HFFc6 (cell line): ENCODE results near the gene TSACC. TPM values are rescaled to one million over a fixed set of nuclear protein-coding genes. Genes with fewer than 3 reads are reported as not detected.

ENCODE experiments used
- DNase-seq: peaks from one replicate; pipeline ENCODE4 v3.0.0-alpha.2; 2018
- H3K27ac Mint-ChIP-seq: 2 replicates; pipeline ENCODE4 v1.8.0; 2020; ENCODE audit warnings: mild to moderate bottlenecking, mixed read lengths
- H3K27me3 Mint-ChIP-seq: 2 replicates; pipeline ENCODE4 v1.8.0; 2021; ENCODE audit warnings: mild to moderate bottlenecking, moderate library complexity, mixed read lengths; ENCODE audit not compliant: insufficient read depth
- H3K36me3 Mint-ChIP-seq: 2 replicates; pipeline ENCODE4 v1.8.0; 2021; ENCODE audit warnings: low read depth, mixed read lengths
- H3K4me1 Mint-ChIP-seq: 2 replicates; pipeline ENCODE4 v1.8.0; 2020; ENCODE audit warnings: low read depth, mixed read lengths
- H3K4me3 Mint-ChIP-seq: 2 replicates; pipeline ENCODE4 v1.8.0; 2020; ENCODE audit warnings: mild to moderate bottlenecking, moderate library complexity, mixed read lengths
- H3K9me3 Mint-ChIP-seq: 2 replicates; pipeline ENCODE4 v1.8.0; 2020; ENCODE audit warnings: mild to moderate bottlenecking, mixed read lengths
- CTCF ChIP-seq: fragments of 200-600 bp; sonication (generic); IDR thresholded peaks from 2 replicates; pipeline ENCODE4 v1.5.0; 2021; ENCODE audit warnings: antibody characterized with exemption, mild to moderate bottlenecking
- total RNA-seq, 6 experiments: library from RNA; stranded (reverse); fragmentation: NEBNext Ultra II Directional; extraction: Animal tissue kit (Norgen Biotek cat#: 25700); gene quantifications; 2 replicates in 1 of 6; 3 replicates in 5 of 6; pipeline ENCODE4 v1.2.3, GENCODE V29; 2021

TSACC gene
- total RNA-seq, 6 experiments from 2014 or later: 0.48 to 0.99 (median 0.70) TPM

- no peak for TF ChIP-seq CTCF
- H3K9me3 Mint-ChIP-seq: no peaks in the 10 kb centered on the region
- no peak overlapping the region for H3K27ac Mint-ChIP-seq
- H3K27me3 Mint-ChIP-seq: peaks cover 47% of the 10 kb centered on the region
- no peak overlapping the region for H3K4me3 Mint-ChIP-seq
- H3K4me1 Mint-ChIP-seq: peaks cover 6% of the 10 kb centered on the region; the same call in 1 of the 2 replicates
- H3K36me3 Mint-ChIP-seq: no peaks in the 10 kb centered on the region
- no peak for DNase-seq
These were observed 50.1 kb downstream of the TSACC start for GRCh38 chr1:156388174-156389137.

GRCh38 chr1:156389311-156389710 is 51.0 kb downstream of the TSACC start:
- TF ChIP-seq CTCF: no peak
- H3K4me3 Mint-ChIP-seq: no peak overlapping the region
- H3K36me3 Mint-ChIP-seq: no peaks in the 10 kb centered on the region
- H3K27ac Mint-ChIP-seq: no peak overlapping the region
- peaks cover 52% of the 10 kb centered on the region for H3K27me3 Mint-ChIP-seq
- DNase-seq: no peak
- peaks cover 6% of the 10 kb centered on the region; the same call in 1 of the 2 replicates for H3K4me1 Mint-ChIP-seq
- H3K9me3 Mint-ChIP-seq: no peaks in the 10 kb centered on the region

GRCh38 chr1:156390469-156391365 is 52.4 kb downstream of the TSACC start:
- no peak for DNase-seq
- Mint-ChIP-seq H3K27me3 (peaks cover 56% of the 10 kb centered on the region), H3K36me3 (no peaks in the 10 kb centered on the region), H3K27ac (no peak overlapping the region), H3K9me3 (no peaks in the 10 kb centered on the region), H3K4me1 (peaks cover 3% of the 10 kb centered on the region; the same call in 1 of the 2 replicates), H3K4me3 (no peak overlapping the region)
- TF ChIP-seq CTCF: no peak

GRCh38 chr1:156391366-156391677 is 53.0 kb downstream of the TSACC start:
- H3K27me3 Mint-ChIP-seq: peaks cover 56% of the 10 kb centered on the region
- H3K27ac Mint-ChIP-seq: no peak overlapping the region
- H3K36me3 Mint-ChIP-seq: no peaks in the 10 kb centered on the region
- TF ChIP-seq CTCF: no peak
- H3K4me1 Mint-ChIP-seq: no peaks in the 10 kb centered on the region
- no peaks in the 10 kb centered on the region for H3K9me3 Mint-ChIP-seq
- DNase-seq: no peak
- H3K4me3 Mint-ChIP-seq: no peak overlapping the region

GRCh38 chr1:156391701-156392100 is 53.4 kb downstream of the TSACC start:
- DNase-seq: no peak
- Mint-ChIP-seq H3K36me3 (no peaks in the 10 kb centered on the region), H3K27ac (no peak overlapping the region)

More at GRCh38 chr1:156391701-156392100, 53.4 kb downstream of the TSACC start:
- TF ChIP-seq CTCF: no peak
- Mint-ChIP-seq H3K27me3 (peaks cover 59% of the 10 kb centered on the region), H3K4me1 (no peaks in the 10 kb centered on the region), H3K4me3 (no peak overlapping the region), H3K9me3 (no peaks in the 10 kb centered on the region)
